ENCODE results near the gene CNTN4.

CNTN4 gene

DNA sequence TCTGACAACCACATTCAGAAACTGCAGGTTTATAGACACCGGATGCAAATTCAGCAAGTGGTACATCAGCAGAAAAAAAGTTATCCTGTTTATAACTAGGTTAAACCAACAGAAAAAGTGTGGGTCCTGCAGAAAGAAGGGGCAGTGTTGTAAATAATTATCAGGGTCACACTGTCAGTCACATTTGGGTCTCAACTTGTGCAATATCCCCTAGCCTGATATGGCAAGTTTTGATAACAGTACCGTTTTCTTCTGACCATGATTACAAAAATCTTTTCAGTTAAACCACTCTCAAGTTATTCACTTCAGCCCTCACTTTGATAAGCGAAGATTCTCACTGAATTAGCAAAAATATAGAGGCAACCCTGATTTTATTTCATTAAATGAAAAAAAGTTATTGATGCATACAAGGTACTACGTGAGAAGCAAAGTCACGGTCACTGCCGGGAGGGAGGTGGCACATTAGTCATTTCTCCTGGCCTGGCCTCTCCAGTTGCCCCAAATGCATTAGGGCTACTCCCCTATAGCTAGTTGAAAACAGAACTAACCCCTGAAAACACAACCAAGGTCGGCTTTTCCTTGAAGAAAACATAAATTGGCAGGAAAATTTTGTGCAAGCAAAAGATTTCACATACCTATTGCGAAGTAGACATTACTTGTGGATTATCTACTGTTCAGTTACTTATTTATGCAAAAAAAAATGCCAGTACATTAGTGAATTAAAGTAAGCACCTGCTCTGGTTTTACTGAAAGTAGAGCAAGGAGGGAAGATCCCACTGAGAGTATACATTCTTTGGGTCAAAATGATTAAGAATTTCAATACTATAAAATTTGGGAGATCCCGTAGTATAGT, 982.9 kb downstream of the CNTN4 start:
- DNase-seq, result no peak

DNA sequence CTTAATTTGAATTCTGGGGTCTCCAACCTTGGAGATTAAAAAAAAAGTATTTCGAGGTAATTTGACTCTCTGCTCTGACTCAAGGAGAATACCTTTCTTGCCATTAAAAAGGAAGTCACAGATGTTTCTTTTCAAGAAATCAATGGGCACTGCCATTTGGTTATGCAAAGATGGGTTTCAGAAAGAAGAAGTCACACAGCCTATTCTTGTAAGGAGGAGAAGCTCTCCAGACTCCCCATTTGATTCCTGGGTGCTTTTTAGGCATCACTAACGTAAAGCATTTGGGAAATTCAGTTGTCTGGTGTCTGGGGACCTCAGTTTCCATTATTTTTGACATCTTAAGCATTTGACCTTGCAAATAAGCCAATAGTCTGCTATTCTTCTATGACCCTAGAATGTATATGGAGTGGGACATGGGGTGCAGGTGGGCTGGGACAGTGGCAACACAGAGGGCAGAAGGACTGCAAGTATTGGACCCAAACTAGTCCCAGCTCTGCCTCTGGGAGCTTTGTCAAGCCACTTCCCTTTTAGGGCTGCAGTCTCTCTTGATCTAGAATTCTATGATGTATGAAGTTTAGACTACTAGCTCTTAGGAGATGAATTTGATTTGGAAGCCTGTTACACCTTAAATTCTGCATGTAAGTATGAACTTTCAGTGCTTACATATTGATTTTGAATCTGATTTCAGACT, 983.7 kb downstream of the CNTN4 start:
- DNase-seq, result no peak

DNA sequence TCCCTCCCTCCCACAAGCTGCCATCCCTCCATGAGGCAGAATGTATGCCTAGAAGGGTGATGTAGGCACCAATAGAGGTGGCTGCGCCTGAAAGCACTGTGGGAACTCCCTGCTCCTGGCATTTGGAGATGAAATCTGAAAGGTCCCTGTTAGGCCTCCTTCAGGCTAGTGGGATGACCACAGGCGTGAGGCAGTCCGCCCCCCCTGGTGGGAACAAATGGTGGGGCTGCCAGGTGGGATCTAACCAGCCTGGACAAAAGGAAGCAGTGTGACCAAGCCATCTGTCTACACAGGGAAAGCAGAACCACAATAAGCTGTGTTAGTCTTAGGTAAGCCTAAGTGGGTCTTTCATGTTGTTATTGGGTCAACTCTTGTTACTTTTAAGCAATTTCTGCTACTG, 986.2 kb downstream of the CNTN4 start:
- DNase-seq, result no peak

DNA sequence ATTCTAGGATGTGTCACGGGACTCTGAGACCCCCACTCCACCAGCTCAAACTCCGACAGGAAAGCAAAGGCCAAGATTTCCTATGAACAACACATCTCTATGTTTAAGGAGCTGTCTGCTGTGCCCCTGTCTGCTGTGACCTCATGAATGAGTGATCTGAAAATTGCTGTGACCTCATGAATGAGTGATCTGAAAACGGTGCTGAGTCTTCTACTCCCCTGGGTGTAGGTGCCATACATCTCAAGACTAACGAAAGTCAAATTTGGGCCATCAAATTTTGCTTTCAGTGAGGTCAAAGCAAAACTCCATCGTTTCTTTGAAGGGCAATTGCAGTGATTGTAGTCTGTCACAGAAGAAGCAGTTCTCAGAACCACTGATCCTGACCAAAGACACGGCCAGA, 987.1 kb downstream of the CNTN4 start:
- no peak for DNase-seq

DNA sequence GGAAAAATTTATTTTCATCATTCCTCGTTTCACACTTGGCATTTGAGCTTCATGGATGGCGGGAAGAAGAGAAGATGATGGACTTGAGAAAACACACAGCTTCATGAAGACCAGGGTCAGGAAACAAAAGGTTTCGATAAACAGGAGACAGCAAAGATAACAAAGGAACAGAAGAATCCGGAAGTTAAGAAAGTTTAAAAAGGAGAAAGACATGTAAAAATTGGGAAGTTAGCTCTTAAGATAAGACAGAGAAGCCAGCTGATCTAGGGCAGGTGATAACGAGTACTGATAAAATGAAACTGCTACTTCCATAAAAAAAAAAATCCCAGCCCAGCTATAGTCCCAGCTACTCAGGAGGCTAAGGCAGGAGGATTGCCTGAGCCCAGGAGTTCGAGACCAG, 987.6 kb downstream of the CNTN4 start:
- DNase-seq, result no peak

DNA sequence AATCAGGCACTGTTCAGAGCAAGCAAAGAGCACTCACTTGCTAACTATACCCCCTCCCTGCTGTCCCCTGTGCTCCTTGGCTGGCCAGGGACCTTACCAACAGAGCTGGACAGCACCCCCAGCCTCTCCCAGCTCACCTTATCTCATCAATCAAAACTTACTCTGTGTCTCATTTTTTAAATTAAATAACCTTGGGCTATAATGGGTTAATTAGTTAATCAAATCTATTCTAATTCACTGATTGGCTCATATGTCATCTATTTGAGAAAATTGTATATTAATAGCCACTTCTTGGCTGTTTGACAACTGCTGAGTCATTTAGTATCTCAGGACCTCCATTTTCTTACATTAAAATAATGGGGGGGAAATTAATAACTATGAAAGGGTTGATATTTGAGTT, 988.6 kb downstream of the CNTN4 start:
- no peak for DNase-seq

DNA sequence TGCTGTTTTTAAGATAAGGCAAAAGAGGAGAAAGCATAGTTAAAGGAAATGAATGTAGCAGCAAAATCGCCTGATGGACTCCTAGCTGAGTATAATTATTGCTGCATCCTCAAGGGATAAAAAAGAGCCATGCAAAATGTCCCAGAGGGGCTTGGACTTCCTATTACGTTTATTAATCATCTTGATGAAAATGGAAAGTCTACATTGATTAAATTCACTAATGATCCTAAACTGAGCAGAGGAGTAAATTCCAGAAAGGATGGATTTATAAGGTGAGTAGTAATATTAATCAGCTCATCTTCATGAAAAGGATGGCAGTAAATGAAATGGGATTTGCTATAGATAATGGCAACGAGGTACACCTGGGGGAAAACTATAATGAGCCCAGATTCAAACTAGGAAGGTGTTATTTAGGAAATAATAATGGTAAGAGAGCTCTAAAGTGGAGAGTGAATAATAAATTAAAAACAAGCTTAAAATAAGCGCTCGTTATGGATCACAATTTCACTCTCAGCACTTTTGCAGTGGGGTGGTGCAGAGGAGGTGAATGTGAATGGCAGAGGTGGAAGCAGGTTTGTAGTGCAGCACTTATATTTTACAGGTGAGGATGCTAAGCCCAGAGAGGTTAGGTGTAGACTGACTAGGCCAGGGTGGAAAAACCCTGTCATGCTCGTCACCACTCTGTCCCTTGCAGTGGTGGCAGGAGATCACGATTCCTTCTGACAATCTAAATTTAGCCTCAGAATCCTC, 989.2 kb downstream of the CNTN4 start:
- no peak for DNase-seq

DNA sequence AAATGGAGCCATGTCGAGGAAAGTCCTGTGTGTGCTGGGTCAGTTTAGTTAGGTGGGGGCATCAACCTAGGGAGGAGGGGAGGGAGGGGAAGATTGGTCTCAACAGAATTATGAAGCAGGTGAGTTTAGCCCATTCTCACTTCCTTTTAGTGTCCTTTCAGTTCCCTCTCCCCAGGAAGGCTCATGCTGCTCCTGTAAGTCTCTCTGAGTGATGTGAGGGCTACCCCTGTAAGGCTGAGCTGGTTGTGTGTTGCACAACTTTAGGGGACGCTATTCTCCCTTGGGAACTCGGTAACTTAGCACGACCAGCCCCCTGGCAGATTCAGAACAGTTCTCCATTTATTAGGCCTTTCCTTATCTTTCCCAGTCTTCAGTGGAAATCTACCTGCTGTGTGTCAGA, 990.4 kb downstream of the CNTN4 start:
- no peak for DNase-seq

DNA sequence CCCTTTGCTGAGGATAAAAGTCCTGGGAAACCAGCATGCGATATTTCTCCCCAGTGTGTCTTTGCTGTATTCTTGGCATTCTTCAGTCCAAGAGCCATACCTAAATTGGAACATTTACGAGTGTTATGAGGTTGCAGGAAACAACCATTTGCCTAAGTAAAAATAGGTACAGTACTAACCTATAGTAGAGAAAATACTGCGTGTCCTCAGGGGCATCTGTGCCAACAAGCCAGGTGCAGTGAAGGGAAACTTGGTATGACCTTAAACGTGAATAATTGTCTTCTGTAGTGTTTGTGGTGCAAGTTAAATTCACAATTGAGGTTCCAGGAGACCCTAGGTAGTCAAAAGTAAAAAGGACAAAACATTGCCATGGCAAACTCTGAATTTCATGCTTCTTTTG, 999.3 kb downstream of the CNTN4 start:
- no peak for DNase-seq

DNA sequence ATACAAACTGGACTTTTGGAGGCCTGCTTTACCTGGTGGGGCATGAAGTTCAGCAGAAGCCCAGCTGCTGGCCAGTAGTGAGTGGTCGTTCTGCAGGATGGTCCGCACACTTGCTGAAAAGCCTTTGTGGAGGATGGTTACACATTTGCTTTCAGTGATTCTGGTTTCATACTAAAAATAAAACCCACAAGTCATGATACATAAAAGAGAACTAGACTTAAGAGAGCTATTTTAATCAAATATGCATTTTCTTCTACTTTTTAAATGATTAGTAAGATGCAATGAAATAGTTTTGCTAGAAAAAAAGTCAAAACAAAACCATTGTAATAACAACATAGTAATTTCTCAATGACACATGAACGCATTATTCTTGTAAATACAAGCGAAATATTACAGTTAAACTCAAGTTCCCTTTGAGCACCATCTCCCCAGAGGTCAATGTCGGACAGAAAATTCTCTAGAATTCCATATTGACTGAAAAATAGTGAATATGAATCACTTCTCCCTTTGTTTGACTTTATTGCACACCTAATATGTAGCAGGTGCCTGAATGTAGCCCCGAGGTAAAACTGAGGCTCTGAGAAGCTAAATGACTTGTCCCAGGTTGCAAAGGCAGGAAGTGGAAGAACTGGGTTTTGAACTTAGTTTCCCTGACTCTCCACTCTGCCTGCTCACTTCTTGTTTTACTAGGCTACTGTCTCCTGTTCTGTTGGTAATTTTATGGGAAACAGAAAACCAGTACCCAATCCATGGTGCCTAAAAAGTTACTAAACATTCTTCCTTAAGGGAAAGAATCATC, 1003.2 kb downstream of the CNTN4 start:
- DNase-seq, result no peak

DNA sequence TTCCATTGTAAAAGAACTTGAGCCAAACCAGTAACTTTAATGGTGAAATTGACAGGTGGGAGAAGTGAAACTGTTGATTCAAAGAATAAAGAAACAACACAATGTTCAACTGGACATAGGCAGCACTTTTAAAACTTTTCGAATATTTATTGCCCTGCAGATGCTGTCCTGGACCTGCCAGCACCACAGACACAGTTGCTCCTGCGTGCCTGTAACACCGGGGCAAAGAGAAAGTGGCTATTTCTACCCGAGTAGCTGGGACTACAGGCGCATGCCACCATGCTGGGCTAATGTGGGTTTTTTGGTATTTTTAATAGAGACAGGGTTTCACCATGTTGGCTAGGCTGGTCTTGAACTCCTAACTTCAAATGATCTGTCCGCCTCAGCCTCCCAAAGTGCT, 1004.1 kb downstream of the CNTN4 start:
- DNase-seq, result no peak

DNA sequence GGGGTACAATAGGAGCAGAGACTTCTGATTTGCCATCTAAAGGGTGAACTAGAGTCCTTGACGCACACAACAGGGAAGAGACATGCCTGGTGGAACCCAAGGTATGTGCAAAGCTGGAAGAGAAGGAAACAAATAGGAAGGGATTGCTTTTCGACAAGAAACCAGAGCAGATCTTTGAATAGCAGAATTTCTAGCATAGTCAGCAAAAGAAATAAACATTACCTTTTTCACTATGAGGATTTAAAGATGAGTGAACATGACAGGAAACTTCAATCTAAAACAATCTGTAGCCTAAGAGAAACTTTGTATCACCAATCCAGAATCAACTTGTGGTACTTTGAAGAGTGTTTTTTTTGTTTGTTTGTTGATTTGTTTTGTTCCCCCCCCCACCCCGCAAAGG, 1006.6 kb downstream of the CNTN4 start:
- no peak for DNase-seq

DNA sequence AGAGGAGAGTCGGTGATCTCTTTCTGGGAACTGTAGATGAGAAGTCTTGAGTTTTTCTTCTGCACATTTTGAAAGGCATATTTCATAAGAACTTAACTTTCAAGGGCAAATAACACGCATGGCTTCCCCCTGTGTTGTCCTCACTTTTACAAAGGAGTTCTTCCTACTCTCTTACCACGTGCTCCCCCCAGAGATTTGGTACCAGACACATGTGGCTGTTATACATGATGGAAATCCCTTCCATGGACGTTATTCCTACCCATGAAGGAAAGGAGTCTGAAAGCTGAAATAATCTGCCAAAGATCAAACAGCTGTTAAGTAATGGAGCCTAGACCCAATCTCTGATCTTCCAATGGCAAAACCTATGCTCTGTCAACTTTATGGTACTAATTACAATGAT, 1007.1 kb downstream of the CNTN4 start:
- DNase-seq, result no peak

DNA sequence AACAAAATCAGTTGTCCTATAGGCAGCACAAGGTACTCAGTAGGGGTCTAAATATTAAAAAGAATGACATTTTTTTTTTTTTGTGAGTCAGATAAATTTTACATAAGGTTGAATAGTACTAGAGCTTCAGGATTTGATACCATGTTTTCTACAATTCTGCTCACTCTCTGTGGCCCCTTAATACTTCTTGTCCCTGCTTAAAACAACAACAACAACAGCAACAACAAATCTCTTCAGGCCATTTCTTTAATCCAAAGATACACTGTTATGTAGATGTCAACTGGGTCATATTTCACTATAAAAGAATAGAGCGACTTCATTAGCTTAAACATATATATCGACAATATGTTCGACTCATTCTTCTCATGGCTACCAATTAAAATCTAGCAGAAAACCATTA, 1008.5 kb downstream of the CNTN4 start:
- no peak for DNase-seq
